Left lung (tissue), 10 donors: Measurements from ENCODE around the gene CTXND1. TPM values are rescaled to one million over a fixed set of nuclear protein-coding genes. Genes with fewer than 3 reads are reported as not detected.
A peak's percentile ranks its signal among the peaks of the same experiment; 100 is the strongest.

Experiments used
- ATAC-seq: fragments of 200-7000 bp; cut with Tn5 transposase; one replicate; pipeline ENCODE4 v1.9.1; 2020; ENCODE audit warnings: moderate library complexity
- DNase-seq, 4 donors: peaks; one replicate each; pipeline ENCODE4 v3.0.0-alpha.2; 2013 to 2020
- H3K27ac ChIP-seq, 2 donors: fragments of 200-600 bp; sonication (generic) in 1 of 2; one replicate each; pipeline versions ENCODE4 v1.5.0 to v1.8.0; 2020 to 2021
- H3K27me3 ChIP-seq, 2 donors: fragments of 200-600 bp; sonication (generic) in 1 of 2; one replicate each; pipeline versions ENCODE4 v1.5.0 to v1.8.0; 2020 to 2021
- H3K36me3 ChIP-seq, 2 donors: fragments of 200-600 bp; sonication (generic) in 1 of 2; one replicate each; pipeline versions ENCODE4 v1.5.0 to v1.8.0; 2020 to 2021
- H3K4me1 ChIP-seq, 2 donors: fragments of 200-600 bp; one replicate each; pipeline ENCODE4 v1.8.0; 2021
- H3K4me3 ChIP-seq, 2 donors: fragments of 200-600 bp; sonication (generic) in 1 of 2; one replicate each; pipeline versions ENCODE4 v1.5.0 to v1.8.0; 2020 to 2021; ENCODE audit warnings: mild to moderate bottlenecking in 1 of 2
- H3K9me3 ChIP-seq, 2 donors: fragments of 200-600 bp; sonication (generic) in 1 of 2; one replicate each; pipeline versions ENCODE4 v1.5.0 to v1.8.0; 2020 to 2021
- CTCF ChIP-seq, 2 donors: fragments of 200-600 bp; sonication (generic) in 1 of 2; IDR thresholded peaks; one replicate each; pipeline versions ENCODE4 v1.5.0 to v1.8.0; 2021; ENCODE audit warnings: antibody characterized with exemption in 2 of 2
- intact Hi-C, 2 donors: fragments of 100-400 bp; cut with DNase I; formaldehyde crosslinking; loops; one replicate each; pipeline versions ENCODE4 v1.11.2 to v1.14.2; 2022
- polyA plus RNA-seq, 6 donors: library from polyadenylated mRNA; unstranded; fragments of 120-200 nt; gene quantifications; one replicate each; pipeline ENCODE4 v1.2.1, GENCODE V29; 2013; ENCODE audit not compliant: insufficient read length in 6 of 6
- total RNA-seq, 2 donors: library from RNA; stranded (reverse); fragmentation: NEBNext Ultra II Directional; extraction: Animal tissue kit (Norgen Biotek cat#: 25700); gene quantifications; one replicate each; pipeline ENCODE4 v1.2.1, GENCODE V29; 2021
- donor health status: DM: no; HTN: yes; CAD: no.
- donor health status: DM: no; HTN: no; CAD: no.

The CTXND1 gene
- total and polyA plus RNA-seq, 8 donors = 0.47 to 32.9 (median 23.1) TPM

GRCh38 chr15:80242132-80242769, 9.8 kb downstream of the CTXND1 start:
- intact Hi-C loops = no loop called here
- H3K27me3 ChIP-seq = peaks cover 0 to 50% of the 10 kb centered on the region in 2 donors
- no peaks in the 10 kb centered on the region for H3K4me1 ChIP-seq
- H3K4me3 ChIP-seq = no peak overlapping the region
- no peak overlapping the region for H3K27ac ChIP-seq
- DNase-seq = no peak
- H3K9me3 ChIP-seq = no peaks in the 10 kb centered on the region
- ATAC-seq = peak; percentile 55
- peak; percentile 30 to 38 for TF ChIP-seq CTCF (IDR thresholded peaks at IDR 0.05)
- H3K36me3 ChIP-seq = no peaks in the 10 kb centered on the region

- intact Hi-C loops = no loop called here
- no peak for ATAC-seq
- no peak for DNase-seq
- H3K27me3 ChIP-seq = peaks cover 0 to 42% of the 10 kb centered on the region in 2 donors
- H3K36me3 ChIP-seq = no peaks in the 10 kb centered on the region
- no peak overlapping the region for H3K4me3 ChIP-seq
- no peaks in the 10 kb centered on the region for H3K4me1 ChIP-seq
- no peak overlapping the region for H3K27ac ChIP-seq
- no peak for TF ChIP-seq CTCF (IDR thresholded peaks at IDR 0.05)
- no peaks in the 10 kb centered on the region for H3K9me3 ChIP-seq
These were observed 10.5 kb downstream of the CTXND1 start for GRCh38 chr15:80241508-80241907.

GRCh38 chr15:80240276-80240675, 11.7 kb downstream of the CTXND1 start:
- TF ChIP-seq CTCF (IDR thresholded peaks at IDR 0.05) = no peak
- H3K27me3 ChIP-seq = peaks cover 0 to 31% of the 10 kb centered on the region in 2 donors
- ATAC-seq (no peak), DNase-seq (no peak)
- intact Hi-C loops = no loop called here
- no peaks in the 10 kb centered on the region for H3K4me1 ChIP-seq
- no peaks in the 10 kb centered on the region for H3K36me3 ChIP-seq
- no peaks in the 10 kb centered on the region for H3K9me3 ChIP-seq
- no peak overlapping the region for H3K4me3 ChIP-seq
- no peak overlapping the region for H3K27ac ChIP-seq

GRCh38 chr15:80234883-80235282, 17.1 kb downstream of the CTXND1 start:
- H3K4me1 ChIP-seq = no peaks in the 10 kb centered on the region
- DNase-seq (no peak), ATAC-seq (peak; percentile 59)
- H3K9me3 ChIP-seq = no peaks in the 10 kb centered on the region
- H3K36me3 ChIP-seq = no peaks in the 10 kb centered on the region
- intact Hi-C loops = no loop called here
- H3K4me3 ChIP-seq = no peak overlapping the region
- TF ChIP-seq CTCF (IDR thresholded peaks at IDR 0.05) = peak; percentile 35 to 57
- peaks cover 0 to 29% of the 10 kb centered on the region in 2 donors for H3K27me3 ChIP-seq
- no peak overlapping the region for H3K27ac ChIP-seq

- TF ChIP-seq CTCF (IDR thresholded peaks at IDR 0.05) = no peak
- ATAC-seq = no peak
- Histone ChIP-seq H3K27me3 (peaks cover 0 to 28% of the 10 kb centered on the region in 2 donors), H3K36me3 (no peaks in the 10 kb centered on the region), H3K4me1 (no peaks in the 10 kb centered on the region), H3K4me3 (no peak overlapping the region), H3K27ac (no peak overlapping the region), H3K9me3 (no peaks in the 10 kb centered on the region)
- no peak for DNase-seq
- intact Hi-C loops = no loop called here
These were observed 18.4 kb downstream of the CTXND1 start for GRCh38 chr15:80233581-80233980.
